ENCODE data around the gene DMD.
"Not testable (repeated sequence)": the region's sequence is repeated elsewhere in the genome, so short reads cannot be mapped to it uniquely, and the experiment has no call there.

The DMD gene

DNA sequence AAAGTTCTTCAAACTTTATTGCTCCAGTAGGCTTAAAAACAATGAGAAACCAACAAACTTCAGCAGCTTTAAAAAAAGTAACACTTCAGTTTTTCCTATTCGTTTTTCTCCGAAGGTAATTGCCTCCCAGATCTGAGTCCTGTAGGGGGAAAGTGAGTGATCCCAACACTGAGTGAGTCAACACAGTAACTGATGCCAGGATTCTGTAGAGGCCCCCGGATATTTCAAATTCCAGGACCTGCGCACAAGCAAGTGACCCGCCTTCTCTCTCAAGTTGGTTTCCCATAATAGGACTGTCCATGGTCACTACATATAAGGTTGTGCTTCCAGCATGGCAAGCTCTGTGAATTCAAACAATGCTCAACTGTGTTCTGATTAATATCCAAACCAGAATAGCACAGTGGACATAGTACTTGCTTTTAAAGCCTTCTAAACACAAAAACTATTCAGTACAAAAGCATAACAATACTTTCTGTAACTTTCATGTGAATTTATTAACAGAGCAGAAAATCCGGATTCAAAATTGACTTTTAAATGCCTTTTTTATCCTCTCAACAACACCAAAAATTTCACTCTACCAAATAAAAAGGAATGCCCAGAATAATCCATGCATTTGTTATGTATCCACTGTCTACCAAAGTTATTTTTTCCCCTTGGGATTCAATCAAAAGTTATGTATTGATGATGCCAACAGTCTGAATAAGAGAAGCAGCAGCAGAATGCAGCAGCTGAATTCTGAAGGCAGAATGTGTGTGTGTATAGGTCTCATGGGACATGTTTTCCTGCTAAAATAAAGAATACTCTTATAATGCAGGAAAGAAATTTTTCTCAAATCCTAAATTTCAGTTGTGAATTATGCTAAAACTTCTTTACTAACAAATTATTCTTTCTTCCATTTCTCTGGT is at the start of gene DMD:
Gene DMD (minus strand): TSS at position 194 of the 905 bp plus-strand sequence. CDS start 237 bp downstream, outside the sequence.
- Mint-ChIP-seq H3K36me3 (ENCODE audit: low read depth) (no peaks in the 10 kb centered on the region), H3K4me3 (no peak within 1 kb of the TSS), H3K9me3 (no peaks in the 10 kb centered on the region), H3K27ac (no peak within 1 kb of the TSS), H3K27me3 (no peaks in the 10 kb centered on the region), H3K4me1 (ENCODE audit: low read depth) (no peaks in the 10 kb centered on the region)

DNA sequence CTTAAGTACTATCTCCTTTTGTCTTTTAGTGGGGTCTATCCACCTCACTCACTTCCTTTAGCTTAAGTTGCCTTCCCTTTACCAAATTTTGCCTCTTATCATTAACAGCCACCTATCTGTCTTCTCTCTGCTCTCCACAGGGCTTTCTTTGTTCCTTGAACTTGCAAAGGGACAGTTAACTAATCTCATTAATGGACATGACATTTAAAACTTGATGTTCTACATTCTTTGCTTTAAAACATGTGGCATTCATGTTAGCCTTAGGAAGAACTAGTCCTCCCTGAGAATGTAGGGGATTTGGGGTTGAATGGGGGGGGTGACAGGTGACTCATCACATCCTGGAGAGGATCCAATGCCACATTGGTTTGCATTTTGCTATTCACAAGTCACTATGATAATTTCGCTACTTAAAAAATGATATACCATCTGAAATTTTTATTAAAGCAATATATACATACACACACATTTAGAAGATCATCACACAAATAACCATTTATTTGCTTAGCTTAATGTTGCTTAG is 41.0 kb upstream of the DMD start:
- H3K4me1 Mint-ChIP-seq (ENCODE audit: low read depth), result no peaks in the 10 kb centered on the region
- H3K36me3 Mint-ChIP-seq (ENCODE audit: low read depth), result no peaks in the 10 kb centered on the region

GRCh38 chrX:33218819-33219218 is 7.5 kb upstream of the DMD start:
- no peaks in the 10 kb centered on the region for H3K4me1 Mint-ChIP-seq (ENCODE audit: low read depth)

More for the DNA sequence above, 41.0 kb upstream of the DMD start:
- Mint-ChIP-seq H3K27me3 (no peaks in the 10 kb centered on the region), H3K4me3 (no peak overlapping the region), H3K9me3 (no peaks in the 10 kb centered on the region), H3K27ac (no peak overlapping the region)

GRCh38 chrX:33210156-33210555 is 1.2 kb downstream of the DMD start:
- Mint-ChIP-seq H3K36me3 (ENCODE audit: low read depth) (no peaks in the 10 kb centered on the region), H3K4me3 (no peak overlapping the region), H3K27ac (no peak overlapping the region), H3K4me1 (ENCODE audit: low read depth) (no peaks in the 10 kb centered on the region), H3K9me3 (no peaks in the 10 kb centered on the region), H3K27me3 (no peaks in the 10 kb centered on the region)

More at GRCh38 chrX:33218819-33219218, 7.5 kb upstream of the DMD start:
- Mint-ChIP-seq H3K9me3 (no peaks in the 10 kb centered on the region), H3K27me3 (no peaks in the 10 kb centered on the region), H3K27ac (no peak overlapping the region), H3K4me3 (no peak overlapping the region), H3K36me3 (ENCODE audit: low read depth) (no peaks in the 10 kb centered on the region)

- H3K27ac Mint-ChIP-seq, result no peak overlapping the region
- H3K27me3 Mint-ChIP-seq, result no peaks in the 10 kb centered on the region
- no peak overlapping the region for H3K4me3 Mint-ChIP-seq
- no peaks in the 10 kb centered on the region for H3K4me1 Mint-ChIP-seq (ENCODE audit: low read depth)
- peaks cover 4% of the 10 kb centered on the region for H3K9me3 Mint-ChIP-seq
- no peaks in the 10 kb centered on the region for H3K36me3 Mint-ChIP-seq (ENCODE audit: low read depth)
Measured at GRCh38 chrX:33207056-33207455, 4.3 kb downstream of the DMD start.

DNA sequence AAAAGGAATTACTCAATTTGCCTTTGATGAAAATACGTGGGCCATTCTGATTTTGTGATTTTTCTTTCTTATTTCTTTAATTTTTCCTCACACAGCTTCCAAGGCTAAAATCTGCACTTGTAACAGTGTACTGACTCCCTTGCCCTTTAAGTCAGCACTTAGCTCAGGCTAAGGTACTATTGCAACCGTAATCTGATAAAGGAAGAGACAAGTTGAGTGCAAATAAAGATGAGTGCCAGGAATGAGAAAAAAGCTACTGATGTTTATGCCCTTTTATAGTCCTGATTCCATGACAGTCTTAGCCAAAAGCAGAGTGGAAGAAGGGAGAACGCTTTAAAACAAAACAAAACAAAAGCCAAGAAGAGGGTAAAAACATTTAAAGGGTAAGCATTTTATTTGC is 6.0 kb downstream of the DMD start:
- H3K27me3 Mint-ChIP-seq, result no peaks in the 10 kb centered on the region
- no peak overlapping the region for H3K27ac Mint-ChIP-seq
- no peaks in the 10 kb centered on the region for H3K4me1 Mint-ChIP-seq (ENCODE audit: low read depth)
- no peaks in the 10 kb centered on the region for H3K36me3 Mint-ChIP-seq (ENCODE audit: low read depth)
- peaks cover 4% of the 10 kb centered on the region for H3K9me3 Mint-ChIP-seq
- H3K4me3 Mint-ChIP-seq, result no peak overlapping the region

DNA sequence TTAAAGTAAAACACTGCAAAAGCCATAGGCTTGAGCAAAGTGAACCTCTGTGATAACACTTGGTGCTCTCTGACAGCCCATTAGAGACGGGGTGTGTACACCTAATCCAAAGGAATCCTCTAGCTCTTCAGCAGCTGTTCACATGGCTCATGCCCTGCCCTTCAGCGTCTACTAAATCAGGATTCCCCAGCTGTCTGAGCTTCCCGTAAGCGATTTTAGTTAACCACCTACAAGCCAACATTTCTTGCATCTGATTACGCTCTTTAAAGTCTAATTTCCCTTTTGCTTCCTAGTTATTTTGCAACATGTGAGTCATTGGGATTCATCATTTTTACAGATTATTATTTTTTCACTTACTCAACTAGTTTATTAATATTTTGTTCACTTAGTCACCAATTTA is 6.5 kb downstream of the DMD start:
- H3K4me3 Mint-ChIP-seq, result no peak overlapping the region
- peaks cover 4% of the 10 kb centered on the region for H3K9me3 Mint-ChIP-seq
- no peak overlapping the region for H3K27ac Mint-ChIP-seq
- H3K27me3 Mint-ChIP-seq, result no peaks in the 10 kb centered on the region
- H3K36me3 Mint-ChIP-seq (ENCODE audit: low read depth), result no peaks in the 10 kb centered on the region
- no peaks in the 10 kb centered on the region for H3K4me1 Mint-ChIP-seq (ENCODE audit: low read depth)

DNA sequence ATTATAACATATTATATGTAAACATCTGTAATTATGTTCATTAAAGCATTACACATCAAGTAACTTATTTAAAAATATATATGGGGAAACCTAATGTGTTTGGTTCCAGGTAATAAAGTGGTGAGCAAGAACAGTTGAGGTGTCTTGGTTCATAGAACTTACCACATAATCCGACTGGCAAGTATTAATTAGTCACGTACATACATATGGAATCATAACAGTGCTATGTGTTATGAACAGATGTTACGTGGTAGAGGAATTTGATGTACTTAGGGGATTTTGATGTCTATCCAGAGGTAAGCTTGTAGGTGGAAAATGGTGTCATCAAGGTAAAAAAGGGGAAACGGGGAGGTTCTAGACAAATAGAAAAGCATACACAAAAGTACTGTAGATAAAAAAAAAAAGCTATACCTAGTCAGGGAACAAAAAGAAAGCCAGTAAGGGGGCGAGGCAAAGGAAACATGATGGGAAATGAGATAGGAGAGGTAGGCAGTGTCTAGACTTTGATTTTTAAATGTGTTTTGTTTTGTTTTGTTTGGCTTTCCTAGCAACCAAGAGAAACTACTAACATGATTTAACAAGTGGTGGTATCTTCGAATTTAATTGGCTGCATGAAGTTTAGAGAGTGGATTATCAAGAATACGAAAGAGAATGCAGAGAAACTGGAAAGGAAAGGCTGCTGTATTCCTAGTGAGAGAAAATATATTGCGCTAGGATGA is 12.6 kb downstream of the DMD start:
- Mint-ChIP-seq H3K4me1 (ENCODE audit: low read depth) (no peaks in the 10 kb centered on the region), H3K36me3 (ENCODE audit: low read depth) (no peaks in the 10 kb centered on the region), H3K9me3 (peaks cover 14% of the 10 kb centered on the region), H3K27me3 (no peaks in the 10 kb centered on the region), H3K27ac (no peak overlapping the region), H3K4me3 (no peak overlapping the region)

DNA sequence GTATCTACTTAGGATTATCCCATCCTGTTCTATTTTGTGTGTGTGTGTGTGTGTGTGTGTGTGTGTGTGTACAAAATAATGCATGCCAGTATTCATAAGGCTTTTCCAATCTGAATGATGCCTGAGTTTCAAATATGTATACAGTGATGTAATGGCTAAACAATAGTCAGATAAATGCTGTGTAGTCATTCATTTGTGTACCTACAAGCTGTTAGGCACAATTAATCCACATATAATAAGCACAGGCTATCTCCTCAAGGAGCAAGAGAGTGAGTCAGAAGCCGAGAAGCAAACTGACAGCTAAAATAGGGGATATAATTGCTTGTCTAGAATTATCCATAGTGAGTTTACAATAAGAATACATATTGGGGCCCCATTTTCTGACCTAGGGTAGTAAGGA is 15.7 kb downstream of the DMD start:
- Mint-ChIP-seq H3K9me3 (peaks cover 11% of the 10 kb centered on the region), H3K36me3 (ENCODE audit: low read depth) (no peaks in the 10 kb centered on the region), H3K4me3 (no peak overlapping the region), H3K27me3 (no peaks in the 10 kb centered on the region), H3K4me1 (ENCODE audit: low read depth) (no peaks in the 10 kb centered on the region), H3K27ac (no peak overlapping the region)

GRCh38 chrX:33194876-33195433 is 16.4 kb downstream of the DMD start:
- Mint-ChIP-seq H3K27me3 (no peaks in the 10 kb centered on the region), H3K27ac (no peak overlapping the region), H3K36me3 (ENCODE audit: low read depth) (no peaks in the 10 kb centered on the region), H3K9me3 (peaks cover 11% of the 10 kb centered on the region), H3K4me3 (no peak overlapping the region), H3K4me1 (ENCODE audit: low read depth) (no peaks in the 10 kb centered on the region)

DNA sequence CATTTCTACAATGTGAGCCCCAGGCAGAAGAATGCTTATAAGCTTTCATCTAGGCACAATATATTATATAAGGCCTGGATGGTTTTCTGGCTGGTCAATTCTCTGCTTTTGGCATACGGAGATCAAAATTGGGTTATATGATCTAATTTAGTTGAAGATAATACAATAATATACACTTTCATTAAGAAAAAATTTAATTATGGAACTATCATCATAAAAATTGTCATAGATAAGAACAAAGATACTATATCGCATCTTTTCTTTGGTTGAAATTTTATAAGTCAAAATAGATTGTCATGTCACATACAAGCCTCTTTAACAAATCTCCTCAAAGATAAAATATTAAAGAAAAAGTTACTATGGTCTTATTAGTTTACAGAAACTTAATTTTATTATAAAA is 17.1 kb downstream of the DMD start:
- H3K27ac Mint-ChIP-seq, result no peak overlapping the region
- no peaks in the 10 kb centered on the region for H3K27me3 Mint-ChIP-seq
- peaks cover 8% of the 10 kb centered on the region for H3K9me3 Mint-ChIP-seq
- no peak overlapping the region for H3K4me3 Mint-ChIP-seq
- no peaks in the 10 kb centered on the region for H3K4me1 Mint-ChIP-seq (ENCODE audit: low read depth)
- H3K36me3 Mint-ChIP-seq (ENCODE audit: low read depth), result no peaks in the 10 kb centered on the region

- no peak overlapping the region for H3K27ac Mint-ChIP-seq
- no peaks in the 10 kb centered on the region for H3K4me1 Mint-ChIP-seq (ENCODE audit: low read depth)
- no peaks in the 10 kb centered on the region for H3K27me3 Mint-ChIP-seq
- H3K4me3 Mint-ChIP-seq, result no peak overlapping the region
- no peaks in the 10 kb centered on the region for H3K36me3 Mint-ChIP-seq (ENCODE audit: low read depth)
- H3K9me3 Mint-ChIP-seq, result no peaks in the 10 kb centered on the region
Measured at GRCh38 chrX:33190016-33190415, 21.3 kb downstream of the DMD start.

DNA sequence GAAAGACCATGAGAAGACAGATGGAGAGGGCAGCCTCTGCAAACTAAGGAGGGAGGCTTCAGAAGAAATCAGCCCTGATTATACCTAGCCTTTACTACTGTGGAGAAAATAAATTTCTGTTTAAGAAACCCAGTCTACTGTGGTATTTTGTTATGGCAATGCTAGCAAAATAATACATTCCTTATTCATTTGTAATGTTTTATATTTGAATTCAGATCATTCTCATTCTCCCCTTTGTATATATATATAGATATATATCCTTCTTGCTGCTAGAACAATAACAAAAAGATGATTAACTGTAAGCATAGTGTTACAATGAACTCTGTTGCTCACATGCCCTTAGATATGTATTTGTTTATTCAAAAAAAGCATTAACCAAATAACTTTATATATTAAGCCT is 22.5 kb downstream of the DMD start:
- Mint-ChIP-seq H3K9me3 (no peaks in the 10 kb centered on the region), H3K4me1 (ENCODE audit: low read depth) (no peaks in the 10 kb centered on the region), H3K27me3 (no peaks in the 10 kb centered on the region), H3K4me3 (no peak overlapping the region), H3K36me3 (ENCODE audit: low read depth) (no peaks in the 10 kb centered on the region), H3K27ac (no peak overlapping the region)

DNA sequence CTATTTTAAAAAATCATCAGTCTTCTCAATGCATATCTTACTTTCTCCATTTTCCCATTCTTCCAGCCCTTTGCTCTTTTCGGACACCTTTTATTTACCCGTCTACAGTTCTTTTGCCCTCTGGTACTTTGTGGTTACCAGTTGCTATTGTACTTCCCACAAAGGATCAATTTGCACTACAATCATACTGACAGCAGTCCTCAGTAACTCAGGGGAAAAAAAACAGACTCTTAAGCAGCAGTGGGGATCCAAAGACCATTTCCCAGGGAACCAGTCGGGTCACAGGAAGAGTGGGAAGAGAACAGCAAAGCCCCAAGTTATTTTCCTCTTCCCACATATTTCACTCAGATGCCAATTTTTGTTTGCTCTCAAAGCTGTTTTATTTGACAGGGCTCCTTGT is 23.1 kb downstream of the DMD start:
- H3K9me3 Mint-ChIP-seq, result no peaks in the 10 kb centered on the region
- no peak overlapping the region for H3K4me3 Mint-ChIP-seq
- H3K36me3 Mint-ChIP-seq (ENCODE audit: low read depth), result no peaks in the 10 kb centered on the region
- H3K4me1 Mint-ChIP-seq (ENCODE audit: low read depth), result no peaks in the 10 kb centered on the region
- no peaks in the 10 kb centered on the region for H3K27me3 Mint-ChIP-seq
- H3K27ac Mint-ChIP-seq, result no peak overlapping the region

GRCh38 chrX:33184803-33185202 is 26.5 kb downstream of the DMD start:
- H3K27me3 Mint-ChIP-seq; H3K4me1 Mint-ChIP-seq (ENCODE audit: low read depth); H3K9me3 Mint-ChIP-seq; H3K4me3 Mint-ChIP-seq; H3K36me3 Mint-ChIP-seq (ENCODE audit: low read depth); H3K27ac Mint-ChIP-seq: not testable (repeated sequence)
